ENCODE measurements around the gene FRAS1.
"Not testable (repeated sequence)": the region's sequence is repeated elsewhere in the genome, so short reads cannot be mapped to it uniquely, and the experiment has no call there.

The FRAS1 gene

GRCh38 chr4:78166622-78167021, 109.5 kb downstream of the FRAS1 start:
- DNase-seq = no peak

- no peak for DNase-seq
Measured at GRCh38 chr4:78167510-78167909, 110.4 kb downstream of the FRAS1 start.

- DNase-seq = no peak
Measured at GRCh38 chr4:78168029-78168428, 110.9 kb downstream of the FRAS1 start.

- DNase-seq = no peak
Measured at GRCh38 chr4:78169728-78170127, 112.6 kb downstream of the FRAS1 start.

- no peak for DNase-seq
Measured at GRCh38 chr4:78171482-78171881, 114.4 kb downstream of the FRAS1 start.

- no peak for DNase-seq
Measured at GRCh38 chr4:78174891-78175290, 117.8 kb downstream of the FRAS1 start.

- no peak for DNase-seq
Measured at GRCh38 chr4:78179196-78179595, 122.1 kb downstream of the FRAS1 start.

- not testable (repeated sequence) for DNase-seq
Measured at GRCh38 chr4:78181681-78182234, 124.6 kb downstream of the FRAS1 start.

- no peak for DNase-seq
Measured at GRCh38 chr4:78184584-78184983, 127.5 kb downstream of the FRAS1 start.

GRCh38 chr4:78185117-78185516, 128.0 kb downstream of the FRAS1 start:
- no peak for DNase-seq

GRCh38 chr4:78186597-78187543, 129.7 kb downstream of the FRAS1 start:
- no peak for DNase-seq

GRCh38 chr4:78190068-78190467, 132.9 kb downstream of the FRAS1 start:
- DNase-seq = no peak

- peak; percentile 68 to 69 for DNase-seq
Measured at GRCh38 chr4:78190595-78190994, 133.5 kb downstream of the FRAS1 start.

GRCh38 chr4:78197947-78198346, 140.8 kb downstream of the FRAS1 start:
- no peak for DNase-seq

GRCh38 chr4:78199984-78200383, 142.9 kb downstream of the FRAS1 start:
- no peak for DNase-seq

- DNase-seq = no peak
Measured at GRCh38 chr4:78200949-78201348, 143.8 kb downstream of the FRAS1 start.

- no peak for DNase-seq
Measured at GRCh38 chr4:78204176-78204575, 147.1 kb downstream of the FRAS1 start.

GRCh38 chr4:78205591-78205990, 148.5 kb downstream of the FRAS1 start:
- no peak for DNase-seq

GRCh38 chr4:78207541-78207940, 150.4 kb downstream of the FRAS1 start:
- DNase-seq = no peak

GRCh38 chr4:78207951-78208350, 150.8 kb downstream of the FRAS1 start:
- no peak for DNase-seq

GRCh38 chr4:78208896-78209295, 151.8 kb downstream of the FRAS1 start:
- DNase-seq = not testable (repeated sequence)

- DNase-seq = no peak
Measured at GRCh38 chr4:78210694-78211410, 153.7 kb downstream of the FRAS1 start.

GRCh38 chr4:78213218-78213617, 156.1 kb downstream of the FRAS1 start:
- no peak for DNase-seq

- DNase-seq = no peak
Measured at GRCh38 chr4:78214078-78214477, 157.0 kb downstream of the FRAS1 start.
